Liver (tissue), 3 donors: ENCODE results near the gene DIAPH3.

Experiments used
- CTCF ChIP-seq: fragments of 150-350 bp; IDR thresholded peaks from 2 replicates; pipeline ENCODE4 v1.5.1; 2017; ENCODE audit warnings: improper control_type of control experiment, low read depth, low read length; ENCODE audit not compliant: missing input control
- GABPA ChIP-seq, 2 donors: IDR thresholded peaks in 1 of 2; conservative IDR thresholded peaks in 1 of 2; 2 replicates each; pipeline ENCODE4 v1.6.1; 2016; ENCODE audit warnings: antibody characterized with exemption in 2 of 2, mild to moderate bottlenecking in 1 of 2, moderate library complexity in 1 of 2
- SP1 ChIP-seq: IDR thresholded peaks from 2 replicates; pipeline ENCODE4 v1.6.1; 2018; ENCODE audit warnings: antibody characterized with exemption, mild to moderate bottlenecking
- YY1 ChIP-seq: IDR thresholded peaks from 2 replicates; pipeline ENCODE4 v1.6.1; 2016; ENCODE audit warnings: antibody characterized with exemption, mild to moderate bottlenecking
- TF ChIP-seq, protein P1 (sequence below): IDR thresholded peaks from 2 replicates; pipeline ENCODE4 v1.6.1; 2016; ENCODE audit warnings: antibody characterized with exemption
- TF ChIP-seq, protein P2 (sequence below): IDR thresholded peaks from 2 replicates; pipeline ENCODE4 v1.6.1; 2016; ENCODE audit warnings: antibody characterized with exemption, mild to moderate bottlenecking
- donor health status: healthy.
- donor health status: healthy.

GRCh38 chr13:60111691-60112090 lies 52.0 kb downstream of the DIAPH3 start:
- TF ChIP-seq CTCF (no peak), GABPA (IDR thresholded peaks at IDR 0.05 in 1 of 2, conservative IDR thresholded peaks at IDR 0.05 in 1 of 2) (no peak), SP1 (no peak), YY1 (no peak)
- TF ChIP-seq, protein P1, sequence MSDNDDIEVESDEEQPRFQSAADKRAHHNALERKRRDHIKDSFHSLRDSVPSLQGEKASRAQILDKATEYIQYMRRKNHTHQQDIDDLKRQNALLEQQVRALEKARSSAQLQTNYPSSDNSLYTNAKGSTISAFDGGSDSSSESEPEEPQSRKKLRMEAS, result no peak
- TF ChIP-seq, protein P2, sequence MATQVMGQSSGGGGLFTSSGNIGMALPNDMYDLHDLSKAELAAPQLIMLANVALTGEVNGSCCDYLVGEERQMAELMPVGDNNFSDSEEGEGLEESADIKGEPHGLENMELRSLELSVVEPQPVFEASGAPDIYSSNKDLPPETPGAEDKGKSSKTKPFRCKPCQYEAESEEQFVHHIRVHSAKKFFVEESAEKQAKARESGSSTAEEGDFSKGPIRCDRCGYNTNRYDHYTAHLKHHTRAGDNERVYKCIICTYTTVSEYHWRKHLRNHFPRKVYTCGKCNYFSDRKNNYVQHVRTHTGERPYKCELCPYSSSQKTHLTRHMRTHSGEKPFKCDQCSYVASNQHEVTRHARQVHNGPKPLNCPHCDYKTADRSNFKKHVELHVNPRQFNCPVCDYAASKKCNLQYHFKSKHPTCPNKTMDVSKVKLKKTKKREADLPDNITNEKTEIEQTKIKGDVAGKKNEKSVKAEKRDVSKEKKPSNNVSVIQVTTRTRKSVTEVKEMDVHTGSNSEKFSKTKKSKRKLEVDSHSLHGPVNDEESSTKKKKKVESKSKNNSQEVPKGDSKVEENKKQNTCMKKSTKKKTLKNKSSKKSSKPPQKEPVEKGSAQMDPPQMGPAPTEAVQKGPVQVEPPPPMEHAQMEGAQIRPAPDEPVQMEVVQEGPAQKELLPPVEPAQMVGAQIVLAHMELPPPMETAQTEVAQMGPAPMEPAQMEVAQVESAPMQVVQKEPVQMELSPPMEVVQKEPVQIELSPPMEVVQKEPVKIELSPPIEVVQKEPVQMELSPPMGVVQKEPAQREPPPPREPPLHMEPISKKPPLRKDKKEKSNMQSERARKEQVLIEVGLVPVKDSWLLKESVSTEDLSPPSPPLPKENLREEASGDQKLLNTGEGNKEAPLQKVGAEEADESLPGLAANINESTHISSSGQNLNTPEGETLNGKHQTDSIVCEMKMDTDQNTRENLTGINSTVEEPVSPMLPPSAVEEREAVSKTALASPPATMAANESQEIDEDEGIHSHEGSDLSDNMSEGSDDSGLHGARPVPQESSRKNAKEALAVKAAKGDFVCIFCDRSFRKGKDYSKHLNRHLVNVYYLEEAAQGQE, result no peak
